ENCODE results near the gene KDM4B. TPM values are rescaled to one million over a fixed set of nuclear protein-coding genes. Genes with fewer than 3 reads are reported as not detected.
"Not testable (repeated sequence)": the region's sequence is repeated elsewhere in the genome, so short reads cannot be mapped to it uniquely, and the experiment has no call there.

KDM4B gene
- 34.6 TPM for total RNA-seq
- long read RNA-seq, full-length matches to known transcripts, result 10 of 73 reads
- long read RNA-seq, partial matches to known transcripts, result 56 of 73 reads
- long read RNA-seq, other reads (novel, unspliced or antisense), result 7 of 73 reads

GRCh38 chr19:4968462-4969291 lies at the start of gene KDM4B:
Gene KDM4B, plus strand, starts transcription at chr19:4969113. Its CDS starts 63,778 bp downstream, at chr19:5032891.
- ATAC-seq (ENCODE audit: poor library complexity) (peak; percentile 95), DNase-seq (peak; percentile 100)
- intact Hi-C loops (cut with DNase I), result no loop called here

GRCh38 chr19:4922530-4923275 lies 46.2 kb upstream of the KDM4B start:
- DNase-seq (no peak), ATAC-seq (ENCODE audit: poor library complexity) (no peak)
- intact Hi-C loops (cut with DNase I), result no loop called here

GRCh38 chr19:4923276-4923747 lies 45.6 kb upstream of the KDM4B start:
- DNase-seq, result no peak
- intact Hi-C loops (cut with DNase I), result no loop called here
- no peak for ATAC-seq (ENCODE audit: poor library complexity)

GRCh38 chr19:4929186-4929585 lies 39.7 kb upstream of the KDM4B start:
- no peak for ATAC-seq (ENCODE audit: poor library complexity)
- intact Hi-C loops (cut with DNase I), result no loop called here

GRCh38 chr19:4930664-4931063 lies 38.2 kb upstream of the KDM4B start:
- ATAC-seq (ENCODE audit: poor library complexity) (no peak), DNase-seq (no peak)
- intact Hi-C loops (cut with DNase I), result no loop called here

More at GRCh38 chr19:4929186-4929585, 39.7 kb upstream of the KDM4B start:
- no peak for DNase-seq

GRCh38 chr19:4932711-4933110 lies 36.2 kb upstream of the KDM4B start:
- no peak for ATAC-seq (ENCODE audit: poor library complexity)
- no peak for DNase-seq

GRCh38 chr19:4933528-4933927 lies 35.4 kb upstream of the KDM4B start:
- ATAC-seq (ENCODE audit: poor library complexity), result peak; percentile 25
- no peak for DNase-seq
- intact Hi-C loops (cut with DNase I), result no loop called here

More at GRCh38 chr19:4932711-4933110, 36.2 kb upstream of the KDM4B start:
- intact Hi-C loops (cut with DNase I), result no loop called here

GRCh38 chr19:4935444-4935843 lies 33.5 kb upstream of the KDM4B start:
- no peak for DNase-seq
- intact Hi-C loops (cut with DNase I), result no loop called here
- no peak for ATAC-seq (ENCODE audit: poor library complexity)

GRCh38 chr19:4937060-4937459 lies 31.9 kb upstream of the KDM4B start:
- ATAC-seq (ENCODE audit: poor library complexity) (no peak), DNase-seq (no peak)
- intact Hi-C loops (cut with DNase I), result no loop called here

GRCh38 chr19:4938461-4938860 lies 30.5 kb upstream of the KDM4B start:
- DNase-seq; intact Hi-C loops (cut with DNase I); ATAC-seq (ENCODE audit: poor library complexity): not testable (repeated sequence)

- ATAC-seq (ENCODE audit: poor library complexity), result no peak
Measured at GRCh38 chr19:4939466-4939865, 29.4 kb upstream of the KDM4B start.

GRCh38 chr19:4941638-4942169 lies 27.2 kb upstream of the KDM4B start:
- ATAC-seq (ENCODE audit: poor library complexity); DNase-seq; intact Hi-C loops (cut with DNase I): not testable (repeated sequence)

More at GRCh38 chr19:4939466-4939865, 29.4 kb upstream of the KDM4B start:
- DNase-seq, result no peak
- intact Hi-C loops (cut with DNase I), result no loop called here

GRCh38 chr19:4950650-4951049 lies 18.3 kb upstream of the KDM4B start:
- DNase-seq; ATAC-seq (ENCODE audit: poor library complexity); intact Hi-C loops (cut with DNase I): not testable (repeated sequence)

GRCh38 chr19:4951656-4952055 lies 17.3 kb upstream of the KDM4B start:
- ATAC-seq (ENCODE audit: poor library complexity) (peak; percentile 64), DNase-seq (no peak)
- intact Hi-C loops (cut with DNase I), result no loop called here

GRCh38 chr19:4952945-4953344 lies 16.0 kb upstream of the KDM4B start:
- DNase-seq (no peak), ATAC-seq (ENCODE audit: poor library complexity) (no peak)
- intact Hi-C loops (cut with DNase I), result no loop called here

GRCh38 chr19:4954320-4955149 lies 14.4 kb upstream of the KDM4B start:
- ATAC-seq (ENCODE audit: poor library complexity); DNase-seq; intact Hi-C loops (cut with DNase I): not testable (repeated sequence)

GRCh38 chr19:4955274-4955673 lies 13.6 kb upstream of the KDM4B start:
- ATAC-seq (ENCODE audit: poor library complexity) (no peak), DNase-seq (no peak)
- intact Hi-C loops (cut with DNase I), result no loop called here

- DNase-seq, result no peak
- intact Hi-C loops (cut with DNase I), result no loop called here
- no peak for ATAC-seq (ENCODE audit: poor library complexity)
Measured at GRCh38 chr19:4957981-4958380, 10.9 kb upstream of the KDM4B start.
